Liver (tissue), 9 donors: ENCODE data around the gene MYBPC2. TPM values are rescaled to one million over a fixed set of nuclear protein-coding genes. Genes with fewer than 3 reads are reported as not detected.

Experiments used
- DNase-seq: peaks from one replicate; pipeline ENCODE4 v3.0.0-alpha.2; 2017; ENCODE audit warnings: low spot score
- H3K27ac ChIP-seq, 2 donors: one replicate each; pipeline ENCODE4 v1.7.0; 2013; ENCODE audit warnings: inconsistent platforms in 2 of 2, low read length in 2 of 2, control low read depth in 1 of 2, low read depth in 1 of 2, mild to moderate bottlenecking in 1 of 2
- H3K27me3 ChIP-seq, 4 donors: one replicate each; pipeline versions ENCODE4 v1.6.1 to v1.7.0; 2013; ENCODE audit warnings: low read length in 3 of 4, inconsistent platforms in 1 of 4, mild to moderate bottlenecking in 1 of 4, moderate library complexity in 1 of 4; ENCODE audit not compliant: control insufficient read depth in 4 of 4, insufficient read depth in 4 of 4
- H3K36me3 ChIP-seq, 4 donors: one replicate each; pipeline versions ENCODE4 v1.6.1 to v1.7.0; 2013; ENCODE audit warnings: low read length in 3 of 4, mild to moderate bottlenecking in 3 of 4, low read depth in 1 of 4, moderate library complexity in 1 of 4; ENCODE audit not compliant: control insufficient read depth in 4 of 4, insufficient read depth in 3 of 4
- H3K4me1 ChIP-seq, 4 donors: one replicate each; pipeline versions ENCODE4 v1.6.1 to v1.7.0; 2013; ENCODE audit warnings: low read length in 3 of 4, mild to moderate bottlenecking in 3 of 4, moderate library complexity in 1 of 4; ENCODE audit not compliant: control insufficient read depth in 4 of 4, insufficient read depth in 4 of 4
- H3K4me3 ChIP-seq, 3 donors: one replicate each; pipeline versions ENCODE4 v1.6.1 to v1.7.0; 2013; ENCODE audit warnings: low read length in 3 of 3, control low read depth in 1 of 3, low read depth in 1 of 3, mild to moderate bottlenecking in 1 of 3
- H3K9ac ChIP-seq, 2 donors: one replicate each; pipeline ENCODE4 v1.7.0; 2013; ENCODE audit warnings: low read length in 2 of 2, mild to moderate bottlenecking in 2 of 2, moderate library complexity in 2 of 2, control low read depth in 1 of 2, low read depth in 1 of 2
- H3K9me3 ChIP-seq, 4 donors: one replicate each; pipeline versions ENCODE4 v1.6.1 to v1.7.0; 2013; ENCODE audit warnings: low read length in 3 of 4; ENCODE audit not compliant: control insufficient read depth in 4 of 4
- CTCF ChIP-seq: fragments of 150-350 bp; IDR thresholded peaks from 2 replicates; pipeline ENCODE4 v1.5.1; 2017; ENCODE audit warnings: improper control_type of control experiment, low read depth, low read length; ENCODE audit not compliant: missing input control
- EGR1 ChIP-seq, 2 donors: IDR thresholded peaks; 2 replicates each; pipeline ENCODE4 v1.6.1; 2016 to 2018; ENCODE audit warnings: antibody characterized with exemption in 2 of 2, low read depth in 2 of 2
- FOXA2 ChIP-seq: IDR thresholded peaks from 2 replicates; pipeline ENCODE4 v1.6.1; 2016; ENCODE audit warnings: antibody characterized with exemption
- GABPA ChIP-seq, 2 donors: IDR thresholded peaks in 1 of 2; conservative IDR thresholded peaks in 1 of 2; 2 replicates each; pipeline ENCODE4 v1.6.1; 2016; ENCODE audit warnings: antibody characterized with exemption in 2 of 2, mild to moderate bottlenecking in 1 of 2, moderate library complexity in 1 of 2
- HNF4A ChIP-seq, 2 donors: conservative IDR thresholded peaks; 2 replicates each; pipeline ENCODE4 v1.6.1; 2016; ENCODE audit warnings: antibody characterized with exemption in 2 of 2, mild to moderate bottlenecking in 2 of 2
- HNF4G ChIP-seq: IDR thresholded peaks from 2 replicates; pipeline ENCODE4 v1.6.1; 2016; ENCODE audit warnings: antibody characterized with exemption
- NR2F2 ChIP-seq: IDR thresholded peaks from 2 replicates; pipeline ENCODE4 v1.6.1; 2016; ENCODE audit warnings: antibody characterized with exemption
- RAD21 ChIP-seq, 2 donors: IDR thresholded peaks; 2 replicates each; pipeline ENCODE4 v1.6.1; 2016; ENCODE audit warnings: antibody characterized with exemption in 2 of 2, mild to moderate bottlenecking in 2 of 2
- REST ChIP-seq: IDR thresholded peaks from 2 replicates; pipeline ENCODE4 v1.6.1; 2016; ENCODE audit warnings: antibody characterized with exemption, mild to moderate bottlenecking
- RXRA ChIP-seq, 2 donors: IDR thresholded peaks; 2 replicates each; pipeline ENCODE4 v1.6.1; 2017 to 2018; ENCODE audit warnings: antibody characterized with exemption in 2 of 2, mild to moderate bottlenecking in 1 of 2
- TAF1 ChIP-seq: conservative IDR thresholded peaks from 2 replicates; pipeline ENCODE4 v1.6.1; 2016; ENCODE audit warnings: antibody characterized with exemption, mild to moderate bottlenecking
- YY1 ChIP-seq: IDR thresholded peaks from 2 replicates; pipeline ENCODE4 v1.6.1; 2016; ENCODE audit warnings: antibody characterized with exemption, mild to moderate bottlenecking
- WGBS: extraction: QIAGEN DNeasy Blood & Tissue Kit; methylation state at CpG from one replicate; pipeline ENCODE4 v1.1.7; 2013; 5-methylcytosine and 5-hydroxymethylcytosine counted together
- polyA plus RNA-seq, 2 donors: library from polyadenylated mRNA; stranded (reverse) in 1 of 2; unstranded in 1 of 2; fragments of 200-250 nt in 1 of 2; fragments of >200 nt in 1 of 2; fragmentation: Nextera tagmentation in 1 of 2; extraction: Ambion mirVana in 1 of 2; gene quantifications; one replicate each; pipeline versions ENCODE4 v1.2.1 to v1.2.3, GENCODE V29; 2013 to 2015
- total RNA-seq, 2 donors: library from RNA; depleted of rRNA; stranded (reverse); fragments of >200 nt; gene quantifications; one replicate each; pipeline ENCODE4 v1.2.3, GENCODE V29; 2014
- TF ChIP-seq, protein P1 (sequence below): IDR thresholded peaks from 2 replicates; pipeline ENCODE4 v1.6.1; 2016; ENCODE audit warnings: antibody characterized with exemption
- TF ChIP-seq, protein P2 (sequence below): IDR thresholded peaks from 2 replicates; pipeline ENCODE4 v1.6.1; 2016; ENCODE audit warnings: antibody characterized with exemption
- TF ChIP-seq, protein P3 (sequence below): IDR thresholded peaks from 2 replicates; pipeline ENCODE4 v1.6.1; 2016; ENCODE audit warnings: antibody characterized with exemption
- donor health status: healthy.
- donor health status: healthy.
- donor health status: healthy.
- donor health status: healthy.
- donor health status: healthy.

Gene MYBPC2
- total and polyA plus RNA-seq, 4 donors, result under 0.01 TPM; not detected in 3

GRCh38 chr19:50466706-50467039, 34.0 kb downstream of the MYBPC2 start:
- 82% methylated on average over 11 of the region's 11 CpGs for WGBS
- Histone ChIP-seq H3K27me3 (no peaks in the 10 kb centered on the region), H3K4me1 (no peaks in the 10 kb centered on the region), H3K9me3 (no peaks in the 10 kb centered on the region), H3K9ac (no peak overlapping the region), H3K36me3 (no peaks in the 10 kb centered on the region), H3K27ac (no peak overlapping the region), H3K4me3 (no peak overlapping the region)
- TF ChIP-seq, protein P1, sequence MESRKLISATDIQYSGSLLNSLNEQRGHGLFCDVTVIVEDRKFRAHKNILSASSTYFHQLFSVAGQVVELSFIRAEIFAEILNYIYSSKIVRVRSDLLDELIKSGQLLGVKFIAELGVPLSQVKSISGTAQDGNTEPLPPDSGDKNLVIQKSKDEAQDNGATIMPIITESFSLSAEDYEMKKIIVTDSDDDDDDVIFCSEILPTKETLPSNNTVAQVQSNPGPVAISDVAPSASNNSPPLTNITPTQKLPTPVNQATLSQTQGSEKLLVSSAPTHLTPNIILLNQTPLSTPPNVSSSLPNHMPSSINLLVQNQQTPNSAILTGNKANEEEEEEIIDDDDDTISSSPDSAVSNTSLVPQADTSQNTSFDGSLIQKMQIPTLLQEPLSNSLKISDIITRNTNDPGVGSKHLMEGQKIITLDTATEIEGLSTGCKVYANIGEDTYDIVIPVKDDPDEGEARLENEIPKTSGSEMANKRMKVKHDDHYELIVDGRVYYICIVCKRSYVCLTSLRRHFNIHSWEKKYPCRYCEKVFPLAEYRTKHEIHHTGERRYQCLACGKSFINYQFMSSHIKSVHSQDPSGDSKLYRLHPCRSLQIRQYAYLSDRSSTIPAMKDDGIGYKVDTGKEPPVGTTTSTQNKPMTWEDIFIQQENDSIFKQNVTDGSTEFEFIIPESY, result no peak
- TF ChIP-seq NR2F2 (no peak), FOXA2 (no peak)
- DNase-seq, result no peak

DNA sequence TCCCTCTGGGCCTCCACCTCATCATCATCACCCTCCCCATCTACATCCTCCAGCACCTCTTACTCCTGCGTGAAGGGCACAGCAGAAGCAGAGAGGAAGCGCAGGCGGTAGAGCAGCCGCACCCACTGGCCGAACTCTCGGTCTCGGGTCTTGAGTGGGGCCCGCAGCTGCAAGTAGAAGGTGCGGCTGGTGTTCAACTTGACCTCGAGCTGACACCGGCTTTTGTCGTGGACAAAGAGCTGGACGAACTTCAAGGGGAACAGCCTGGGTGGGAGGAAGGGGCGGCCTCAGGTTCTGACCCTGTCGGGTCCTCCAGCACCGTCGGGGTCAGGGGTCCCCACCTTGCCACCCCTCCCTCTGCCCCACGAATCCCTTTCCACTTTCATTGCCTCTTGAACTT, 34.9 kb downstream of the MYBPC2 start:
- H3K4me1 ChIP-seq, result no peaks in the 10 kb centered on the region

More for the DNA sequence above, 34.9 kb downstream of the MYBPC2 start:
- TF ChIP-seq, protein P2, sequence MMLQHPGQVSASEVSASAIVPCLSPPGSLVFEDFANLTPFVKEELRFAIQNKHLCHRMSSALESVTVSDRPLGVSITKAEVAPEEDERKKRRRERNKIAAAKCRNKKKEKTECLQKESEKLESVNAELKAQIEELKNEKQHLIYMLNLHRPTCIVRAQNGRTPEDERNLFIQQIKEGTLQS, result no peak
- TF ChIP-seq HNF4G, result no peak
- TF ChIP-seq CTCF, result no peak
- no peak for TF ChIP-seq RXRA (IDR thresholded peaks at IDR 0.05)
- TF ChIP-seq RAD21 (IDR thresholded peaks at IDR 0.05), result no peak
- TF ChIP-seq, protein P3, sequence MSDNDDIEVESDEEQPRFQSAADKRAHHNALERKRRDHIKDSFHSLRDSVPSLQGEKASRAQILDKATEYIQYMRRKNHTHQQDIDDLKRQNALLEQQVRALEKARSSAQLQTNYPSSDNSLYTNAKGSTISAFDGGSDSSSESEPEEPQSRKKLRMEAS, result no peak
- TF ChIP-seq GABPA (IDR thresholded peaks at IDR 0.05 in 1 of 2, conservative IDR thresholded peaks at IDR 0.05 in 1 of 2), result no peak
- no peak for TF ChIP-seq HNF4A (conservative IDR thresholded peaks at IDR 0.05)
- TF ChIP-seq EGR1 (IDR thresholded peaks at IDR 0.05; ENCODE audit: low read depth in 2 of 2), result no peak
- TF ChIP-seq REST, result no peak
- TF ChIP-seq YY1, result no peak
- TF ChIP-seq TAF1, result no peak
- H3K36me3 ChIP-seq, result no peaks in the 10 kb centered on the region
- H3K27me3 ChIP-seq, result no peaks in the 10 kb centered on the region
- H3K9ac ChIP-seq, result no peak overlapping the region
- 87% methylated on average over 18 of the region's 18 CpGs for whole genome bisulfite sequencing
- H3K9me3 ChIP-seq, result no peaks in the 10 kb centered on the region
- H3K4me3 ChIP-seq, result no peak overlapping the region
- H3K27ac ChIP-seq, result no peak overlapping the region
- no peak for DNase-seq
